ENCODE results near the gene PGAP2.
"Not testable (repeated sequence)": the region's sequence is repeated elsewhere in the genome, so short reads cannot be mapped to it uniquely, and the experiment has no call there.

PGAP2 gene

DNA sequence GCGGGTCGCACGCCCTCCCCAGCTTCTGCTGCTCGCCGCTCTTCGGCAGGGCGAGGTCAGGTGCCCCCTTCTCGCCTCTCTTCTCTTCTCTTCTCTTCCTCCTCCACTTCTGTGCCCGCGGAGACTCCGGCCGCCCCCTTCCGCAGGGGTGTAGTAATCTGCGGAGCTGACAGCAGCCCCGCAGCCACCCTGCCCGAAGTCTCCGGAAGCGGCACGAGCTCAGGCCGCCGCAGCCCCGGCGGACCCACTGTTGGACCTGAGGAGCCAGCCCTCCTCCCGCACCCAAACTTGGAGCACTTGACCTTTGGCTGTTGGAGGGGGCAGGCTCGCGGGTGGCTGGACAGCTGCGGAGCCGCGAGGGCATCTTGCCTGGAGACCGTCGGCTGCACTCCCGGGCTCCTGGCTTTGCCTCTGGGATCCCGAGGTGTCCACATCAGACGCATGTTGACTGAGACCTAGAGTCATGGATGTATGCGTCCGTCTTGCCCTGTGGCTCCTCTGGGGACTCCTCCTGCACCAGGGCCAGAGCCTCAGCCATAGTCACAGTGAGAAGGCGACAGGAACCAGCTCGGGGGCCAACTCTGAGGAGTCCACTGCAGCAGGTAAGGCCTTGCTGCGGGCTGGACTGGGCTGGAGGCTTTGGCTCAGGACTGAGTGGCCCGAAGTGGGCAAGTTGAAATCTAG lies 47.6 kb downstream of the PGAP2 start:
- no peak for TF ChIP-seq CTCF (IDR thresholded peaks at IDR 0.05; ENCODE audit: low read length, missing control alignments)
- H3K4me3 ChIP-seq (replicated peaks; ENCODE audit: low read depth, low read length) = peak overlapping the region; percentile 86

GRCh38 chr11:3856856-3857553 lies 48.6 kb downstream of the PGAP2 start:
- no peak for TF ChIP-seq CTCF (IDR thresholded peaks at IDR 0.05; ENCODE audit: low read length, missing control alignments)
- no peak for DNase-seq (ENCODE audit: low read depth)
- H3K4me3 ChIP-seq (replicated peaks; ENCODE audit: low read depth, low read length) = peak overlapping the region; percentile 86

More for the DNA sequence above, 47.6 kb downstream of the PGAP2 start:
- no peak for DNase-seq (ENCODE audit: low read depth)

DNA sequence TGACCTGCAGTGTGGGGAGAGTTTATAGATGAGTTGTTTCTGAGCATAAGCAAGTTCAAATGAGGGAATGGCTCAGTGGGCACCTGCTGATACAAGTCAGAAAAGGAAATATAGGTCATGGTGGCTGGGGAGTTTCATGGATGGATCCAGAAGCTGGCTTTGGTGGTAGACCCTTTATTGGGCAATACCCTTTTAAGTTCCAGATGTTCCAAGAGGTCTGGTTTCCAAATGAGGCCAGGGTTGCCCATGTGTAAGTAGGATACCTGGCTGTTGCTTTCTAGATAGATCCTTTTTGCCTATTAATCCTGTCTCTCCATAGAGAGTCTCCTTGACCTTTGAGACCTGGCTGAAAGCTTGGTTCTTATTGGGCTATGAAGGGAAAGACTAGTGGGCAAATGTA lies 49.3 kb downstream of the PGAP2 start:
- no peak overlapping the region for H3K4me3 ChIP-seq (replicated peaks; ENCODE audit: low read depth, low read length)
- no peak for TF ChIP-seq CTCF (IDR thresholded peaks at IDR 0.05; ENCODE audit: low read length, missing control alignments)
- no peak for DNase-seq (ENCODE audit: low read depth)

- H3K4me3 ChIP-seq (replicated peaks; ENCODE audit: low read depth, low read length) = no peak overlapping the region
- no peak for DNase-seq (ENCODE audit: low read depth)
- no peak for TF ChIP-seq CTCF (IDR thresholded peaks at IDR 0.05; ENCODE audit: low read length, missing control alignments)
Measured at GRCh38 chr11:3859373-3859881, 51.1 kb downstream of the PGAP2 start.

DNA sequence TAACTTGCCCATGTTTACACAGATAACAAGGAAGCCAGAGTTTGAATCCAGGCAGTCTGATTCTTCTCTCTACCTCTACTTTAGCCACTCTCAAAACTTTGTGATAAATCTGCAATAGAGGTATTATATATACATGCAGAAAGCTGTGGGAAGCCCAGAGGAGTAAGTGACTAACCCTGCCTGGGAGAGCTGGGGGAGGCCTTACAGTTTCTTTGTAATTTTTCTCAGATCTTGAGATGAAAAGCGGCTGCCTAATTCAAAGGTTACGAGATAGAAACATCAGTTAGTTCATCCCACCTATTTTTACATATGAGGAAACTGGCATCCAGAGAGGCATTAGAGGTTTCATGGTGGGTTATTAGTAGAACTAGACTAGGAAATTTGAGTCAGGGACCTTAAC lies 52.0 kb downstream of the PGAP2 start:
- H3K4me3 ChIP-seq (replicated peaks; ENCODE audit: low read depth, low read length) = no peak overlapping the region
- no peak for TF ChIP-seq CTCF (IDR thresholded peaks at IDR 0.05; ENCODE audit: low read length, missing control alignments)
- no peak for DNase-seq (ENCODE audit: low read depth)

- not testable (repeated sequence) for DNase-seq (ENCODE audit: low read depth); H3K4me3 ChIP-seq (replicated peaks; ENCODE audit: low read depth, low read length)
Measured at GRCh38 chr11:3860898-3861393, 52.6 kb downstream of the PGAP2 start.

- H3K4me3 ChIP-seq (replicated peaks; ENCODE audit: low read depth, low read length) = no peak overlapping the region
- TF ChIP-seq CTCF (IDR thresholded peaks at IDR 0.05; ENCODE audit: low read length, missing control alignments) = no peak
- DNase-seq (ENCODE audit: low read depth) = peak; percentile 60
Measured at GRCh38 chr11:3861683-3862082, 53.3 kb downstream of the PGAP2 start.

Measured in fibroblast of pulmonary artery (primary cell).